GM13976 (cell line): ENCODE measurements around the gene LHFPL4.

ENCODE experiments used
- DNase-seq: peaks from one replicate; pipeline ENCODE4 v3.0.0; 2012; ENCODE audit warnings: low spot score
- CTCF ChIP-seq: IDR thresholded peaks from 2 replicates; pipeline ENCODE4 v1.5.1; 2012; ENCODE audit warnings: borderline replicate concordance, mild to moderate bottlenecking; ENCODE audit not compliant: insufficient read depth; ENCODE audit errors: extremely low read depth, missing control alignments, control extremely low read depth
- in situ Hi-C: fragments of 300-500 bp; cut with MboI; formaldehyde crosslinking; loops from one replicate; pipeline ENCODE4 v1.12.0; 2022; ENCODE audit warnings: low sequenced_read_pairs, mixed read lengths, inconsistent platforms; ENCODE audit not compliant: unreplicated experiment

The LHFPL4 gene

DNA sequence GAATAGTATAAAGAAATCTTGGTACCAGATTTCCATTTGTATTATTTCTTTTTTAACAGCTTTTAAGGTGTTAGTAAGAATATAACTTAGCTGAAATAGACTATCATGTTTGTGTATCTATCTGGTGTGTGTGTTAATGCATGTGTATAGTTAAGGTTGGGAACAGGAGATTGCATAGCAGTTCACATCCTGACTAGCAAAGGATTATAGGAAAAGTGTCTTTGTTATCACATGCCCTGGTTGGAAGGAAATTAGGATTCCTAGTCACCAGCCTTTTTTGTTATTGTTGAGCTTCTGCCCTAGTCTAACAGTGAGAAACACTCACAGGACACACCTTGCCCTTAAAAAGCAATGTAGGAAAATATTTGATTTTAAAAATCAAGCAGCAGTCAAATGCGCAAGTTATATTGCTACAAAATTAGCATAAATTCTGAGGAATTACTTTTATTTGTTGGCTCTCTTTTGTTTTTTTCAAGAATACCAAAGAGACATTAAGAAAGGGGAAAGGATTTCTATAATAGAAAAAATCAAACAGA is 98.0 kb downstream of the LHFPL4 start:
- no peak for TF ChIP-seq CTCF

DNA sequence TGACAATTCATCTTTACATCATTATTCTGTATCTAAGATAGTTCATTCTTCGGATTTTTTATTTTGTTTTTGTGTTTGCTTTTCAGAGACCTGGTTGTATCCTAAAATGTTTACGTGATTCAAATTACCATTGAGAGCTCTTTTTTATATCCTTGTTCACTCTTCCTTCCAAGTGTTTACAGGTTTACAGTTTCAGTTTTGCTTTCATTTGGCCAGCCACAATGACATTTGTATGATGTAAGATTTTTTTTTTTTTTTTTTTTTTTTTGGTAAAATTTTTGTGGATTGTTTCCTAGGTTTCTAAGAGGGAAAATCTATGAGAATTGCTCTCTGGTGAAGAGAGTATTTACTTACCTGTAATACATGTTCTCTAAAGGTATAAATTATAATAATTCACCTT is 101.2 kb downstream of the LHFPL4 start:
- no peak for DNase-seq
- TF ChIP-seq CTCF = no peak
- in situ Hi-C loops = no loop called here

More for the DNA sequence above, 98.0 kb downstream of the LHFPL4 start:
- in situ Hi-C loops = no loop called here
- DNase-seq = no peak

DNA sequence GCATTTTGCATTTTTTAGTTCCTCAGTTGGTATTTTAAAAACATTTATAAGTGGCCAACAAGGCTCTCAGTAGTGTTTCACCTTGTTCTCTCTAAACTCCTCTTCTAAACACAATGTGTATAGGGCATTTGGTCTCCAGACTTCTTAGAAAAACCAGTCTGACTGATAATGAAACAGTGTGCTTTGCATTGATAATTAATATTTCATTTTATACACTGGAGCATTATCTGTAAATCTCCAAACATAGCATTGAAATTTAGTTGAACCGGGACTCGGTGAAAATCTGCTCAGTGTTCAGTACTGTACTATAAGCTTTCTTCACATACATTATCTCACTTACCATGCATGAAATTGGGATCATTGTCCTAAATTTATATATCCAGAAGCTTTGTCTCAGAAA is 102.6 kb downstream of the LHFPL4 start:
- in situ Hi-C loops = no loop called here
- DNase-seq = no peak
- no peak for TF ChIP-seq CTCF

- DNase-seq = no peak
- no peak for TF ChIP-seq CTCF
- in situ Hi-C loops = no loop called here
These were observed 103.5 kb downstream of the LHFPL4 start for GRCh38 chr3:9450126-9450525.

DNA sequence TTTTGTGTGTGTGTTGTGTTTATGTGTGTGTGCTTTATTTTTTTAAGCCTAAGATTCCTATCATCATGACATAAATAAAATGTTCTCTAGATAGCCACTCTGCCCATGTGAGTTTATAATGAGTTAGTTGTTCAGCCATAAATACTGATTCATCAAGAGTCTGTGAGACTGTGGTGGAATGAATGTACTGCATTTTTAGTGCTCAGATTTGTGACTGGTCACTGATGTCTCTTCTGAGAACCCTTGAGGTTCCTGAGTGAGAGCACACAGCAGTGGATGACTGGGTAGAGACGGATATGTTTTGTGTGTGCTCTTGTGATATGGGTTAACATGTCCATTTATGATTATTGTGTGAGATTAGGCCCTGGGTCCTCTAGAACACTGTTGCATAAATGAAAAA is 105.0 kb downstream of the LHFPL4 start:
- no peak for DNase-seq
- in situ Hi-C loops = no loop called here
- no peak for TF ChIP-seq CTCF
